Ishikawa (cell line): Measurements from ENCODE around the gene SULT1C4.

Experiments used
- CEBPB ChIP-seq: IDR thresholded peaks from 2 replicates; pipeline ENCODE4 v1.6.1; 2012
- EGR1 ChIP-seq: IDR thresholded peaks from 2 replicates; pipeline ENCODE4 v1.6.1; 2012
- EP300 ChIP-seq: IDR thresholded peaks from 2 replicates; pipeline ENCODE4 v1.6.1; 2012; ENCODE audit warnings: borderline replicate concordance
- FOXM1 ChIP-seq: IDR thresholded peaks from 2 replicates; pipeline ENCODE4 v1.6.1; 2012; ENCODE audit warnings: low read depth, borderline replicate concordance
- MAX ChIP-seq: IDR thresholded peaks from 2 replicates; pipeline ENCODE4 v1.6.1; 2012
- NFIC ChIP-seq: IDR thresholded peaks from 2 replicates; pipeline ENCODE4 v1.6.1; 2012
- RAD21 ChIP-seq: IDR thresholded peaks from 2 replicates; pipeline ENCODE4 v1.6.1; 2012; ENCODE audit warnings: low read depth
- TAF1 ChIP-seq: IDR thresholded peaks from 2 replicates; pipeline ENCODE4 v1.6.1; 2012; ENCODE audit warnings: low read depth, mild to moderate bottlenecking
- TEAD4 ChIP-seq: IDR thresholded peaks from 2 replicates; pipeline ENCODE4 v1.6.1; 2012
- YY1 ChIP-seq: IDR thresholded peaks from 2 replicates; pipeline ENCODE4 v1.6.1; 2012; ENCODE audit warnings: low read depth
- TF ChIP-seq, protein P1 (sequence below): IDR thresholded peaks from 2 replicates; pipeline ENCODE4 v1.6.1; 2012; ENCODE audit warnings: low read depth, mild to moderate bottlenecking
- TF ChIP-seq, protein P2 (sequence below): IDR thresholded peaks from 2 replicates; pipeline ENCODE4 v1.6.1; 2012

DNA sequence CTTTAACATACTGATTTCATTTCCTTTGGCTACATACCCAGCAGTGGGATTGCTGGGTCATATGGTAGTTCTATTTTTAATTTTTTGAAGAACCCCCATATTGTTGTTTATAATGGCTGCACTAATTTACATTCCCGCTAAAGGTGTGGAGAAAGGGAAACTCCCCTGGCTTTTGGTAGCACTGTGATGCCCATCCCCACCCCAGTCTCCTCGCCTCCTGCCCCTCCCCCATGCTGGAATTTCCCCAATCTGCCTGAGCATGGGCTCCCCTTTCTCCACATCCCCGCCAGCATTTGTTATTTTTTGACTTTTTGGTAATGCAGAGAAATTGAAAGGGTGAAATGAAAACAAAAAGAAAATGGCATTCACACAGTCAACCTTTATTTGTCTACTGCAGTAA is 30.0 kb upstream of the SULT1C4 start:
- TF ChIP-seq MAX (no peak), CEBPB (no peak), NFIC (no peak), EGR1 (no peak), TAF1 (no peak), TEAD4 (no peak), YY1 (no peak), FOXM1 (no peak), EP300 (no peak), RAD21 (no peak)
- TF ChIP-seq, protein P1, sequence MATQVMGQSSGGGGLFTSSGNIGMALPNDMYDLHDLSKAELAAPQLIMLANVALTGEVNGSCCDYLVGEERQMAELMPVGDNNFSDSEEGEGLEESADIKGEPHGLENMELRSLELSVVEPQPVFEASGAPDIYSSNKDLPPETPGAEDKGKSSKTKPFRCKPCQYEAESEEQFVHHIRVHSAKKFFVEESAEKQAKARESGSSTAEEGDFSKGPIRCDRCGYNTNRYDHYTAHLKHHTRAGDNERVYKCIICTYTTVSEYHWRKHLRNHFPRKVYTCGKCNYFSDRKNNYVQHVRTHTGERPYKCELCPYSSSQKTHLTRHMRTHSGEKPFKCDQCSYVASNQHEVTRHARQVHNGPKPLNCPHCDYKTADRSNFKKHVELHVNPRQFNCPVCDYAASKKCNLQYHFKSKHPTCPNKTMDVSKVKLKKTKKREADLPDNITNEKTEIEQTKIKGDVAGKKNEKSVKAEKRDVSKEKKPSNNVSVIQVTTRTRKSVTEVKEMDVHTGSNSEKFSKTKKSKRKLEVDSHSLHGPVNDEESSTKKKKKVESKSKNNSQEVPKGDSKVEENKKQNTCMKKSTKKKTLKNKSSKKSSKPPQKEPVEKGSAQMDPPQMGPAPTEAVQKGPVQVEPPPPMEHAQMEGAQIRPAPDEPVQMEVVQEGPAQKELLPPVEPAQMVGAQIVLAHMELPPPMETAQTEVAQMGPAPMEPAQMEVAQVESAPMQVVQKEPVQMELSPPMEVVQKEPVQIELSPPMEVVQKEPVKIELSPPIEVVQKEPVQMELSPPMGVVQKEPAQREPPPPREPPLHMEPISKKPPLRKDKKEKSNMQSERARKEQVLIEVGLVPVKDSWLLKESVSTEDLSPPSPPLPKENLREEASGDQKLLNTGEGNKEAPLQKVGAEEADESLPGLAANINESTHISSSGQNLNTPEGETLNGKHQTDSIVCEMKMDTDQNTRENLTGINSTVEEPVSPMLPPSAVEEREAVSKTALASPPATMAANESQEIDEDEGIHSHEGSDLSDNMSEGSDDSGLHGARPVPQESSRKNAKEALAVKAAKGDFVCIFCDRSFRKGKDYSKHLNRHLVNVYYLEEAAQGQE = no peak
- TF ChIP-seq, protein P2, sequence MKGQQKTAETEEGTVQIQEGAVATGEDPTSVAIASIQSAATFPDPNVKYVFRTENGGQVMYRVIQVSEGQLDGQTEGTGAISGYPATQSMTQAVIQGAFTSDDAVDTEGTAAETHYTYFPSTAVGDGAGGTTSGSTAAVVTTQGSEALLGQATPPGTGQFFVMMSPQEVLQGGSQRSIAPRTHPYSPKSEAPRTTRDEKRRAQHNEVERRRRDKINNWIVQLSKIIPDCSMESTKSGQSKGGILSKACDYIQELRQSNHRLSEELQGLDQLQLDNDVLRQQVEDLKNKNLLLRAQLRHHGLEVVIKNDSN = no peak
